Left renal cortex interstitium (tissue), 4 donors: ENCODE measurements around the gene DTX3. TPM values are rescaled to one million over a fixed set of nuclear protein-coding genes. Genes with fewer than 3 reads are reported as not detected.
"Not testable (repeated sequence)": the region's sequence is repeated elsewhere in the genome, so short reads cannot be mapped to it uniquely, and the experiment has no call there.

Source experiments
- DNase-seq, 4 donors: peaks; one replicate each; pipeline ENCODE4 v3.0.0-alpha.2; 2013; ENCODE audit warnings: low read depth in 4 of 4, low spot score in 2 of 4, missing footprints in 1 of 4
- polyA plus RNA-seq, 4 donors: library from polyadenylated mRNA; unstranded; fragments of 120-200 nt; gene quantifications; one replicate each; pipeline ENCODE4 v1.2.1, GENCODE V29; 2013; ENCODE audit not compliant: insufficient read length in 4 of 4

The DTX3 gene
- polyA plus RNA-seq, result 10 to 100 TPM; 47.7 to 75.1 (median 61.0) TPM

DNA sequence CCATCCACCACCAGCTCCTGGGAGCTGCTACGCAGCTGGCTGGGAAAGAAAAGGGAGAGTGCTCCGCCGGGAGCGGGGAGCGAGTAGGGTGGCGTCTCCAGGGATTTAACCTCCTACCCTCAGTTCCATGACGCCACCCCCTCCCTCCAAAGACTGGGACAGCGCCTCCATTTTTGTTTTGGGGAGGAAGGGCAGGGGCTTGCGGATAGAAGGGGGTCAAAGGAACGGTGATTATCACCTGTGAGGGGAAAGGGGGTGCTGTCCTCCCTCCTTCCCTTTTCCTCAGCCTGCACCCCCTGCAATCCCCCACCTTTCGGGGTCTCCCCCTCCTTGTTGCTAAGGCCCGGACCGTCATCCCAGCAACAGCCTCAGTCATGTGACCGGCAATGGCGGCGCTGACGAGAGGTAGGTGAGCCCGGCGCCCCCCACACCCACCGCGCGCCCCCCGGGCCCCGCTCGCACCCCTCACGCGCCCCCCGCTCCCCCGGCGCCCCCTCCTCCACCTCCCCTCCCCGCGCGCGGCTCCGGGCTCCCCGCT, at the start of gene DTX3:
Gene DTX3 (plus strand): TSS at position 371 of the 538 bp plus-strand sequence. CDS start 1,694 bp downstream, outside the sequence.
- DNase-seq, result no peak

DNA sequence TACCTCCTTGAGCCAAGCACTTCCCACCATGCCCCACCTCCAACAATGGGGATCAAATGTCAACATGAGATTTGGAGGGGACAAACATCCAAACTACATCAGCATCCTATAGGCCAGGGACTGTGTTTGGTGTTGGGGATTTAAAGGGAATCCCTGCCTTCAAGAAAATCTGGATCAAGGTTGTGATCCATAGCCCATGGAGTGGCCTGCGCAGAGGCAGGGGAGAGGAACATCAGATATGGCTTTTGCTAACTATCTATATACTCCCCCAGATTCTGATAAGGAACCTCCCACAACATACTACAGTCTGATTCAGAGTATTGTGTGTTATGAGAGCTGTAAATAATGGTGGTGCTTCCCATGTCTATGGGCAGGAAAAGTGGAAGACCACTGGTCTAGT, 49.7 kb upstream of the DTX3 start:
- DNase-seq, result no peak

DNA sequence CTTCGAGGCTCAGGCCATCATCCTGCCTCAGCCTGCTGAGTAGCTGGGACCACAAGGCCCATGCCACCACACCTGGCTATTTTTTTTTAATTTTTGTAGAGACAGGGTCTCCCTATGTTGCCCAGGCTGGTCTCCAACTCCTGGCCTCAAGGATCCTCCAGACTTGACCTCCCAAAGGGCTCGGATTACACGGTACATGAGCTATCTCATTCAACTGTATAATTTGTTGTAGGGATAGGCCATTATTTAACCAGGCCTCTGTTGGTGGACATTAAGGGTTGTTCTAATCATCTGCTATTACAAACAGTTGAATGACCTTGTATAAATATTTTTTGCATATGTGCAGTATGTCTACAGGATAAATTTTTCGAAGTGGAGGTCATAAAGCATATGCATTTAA, 45.8 kb upstream of the DTX3 start:
- no peak for DNase-seq

DNA sequence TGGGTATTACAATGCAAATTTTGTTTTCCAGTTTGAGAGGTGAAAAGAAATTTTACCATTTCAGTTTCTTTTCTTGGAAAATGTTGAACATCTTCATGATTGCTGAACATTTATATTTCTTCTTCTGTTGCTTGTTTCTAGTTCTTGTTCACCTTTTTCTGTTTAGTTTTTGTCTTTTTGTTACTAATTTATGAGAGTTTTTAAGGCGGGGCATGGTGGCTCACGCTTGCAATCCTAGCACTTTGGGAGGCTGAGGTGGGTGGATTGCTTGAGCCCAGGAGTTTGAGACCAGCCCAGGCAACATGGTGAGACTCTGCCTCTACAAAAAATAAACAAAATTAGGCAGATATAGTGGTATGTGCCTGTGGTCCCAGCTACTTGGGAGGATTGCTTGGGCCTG, 44.1 kb upstream of the DTX3 start:
- DNase-seq, result no peak

- not testable (repeated sequence) for DNase-seq
Observed at GRCh38 chr12:57561117-57561516, 43.5 kb upstream of the DTX3 start.

DNA sequence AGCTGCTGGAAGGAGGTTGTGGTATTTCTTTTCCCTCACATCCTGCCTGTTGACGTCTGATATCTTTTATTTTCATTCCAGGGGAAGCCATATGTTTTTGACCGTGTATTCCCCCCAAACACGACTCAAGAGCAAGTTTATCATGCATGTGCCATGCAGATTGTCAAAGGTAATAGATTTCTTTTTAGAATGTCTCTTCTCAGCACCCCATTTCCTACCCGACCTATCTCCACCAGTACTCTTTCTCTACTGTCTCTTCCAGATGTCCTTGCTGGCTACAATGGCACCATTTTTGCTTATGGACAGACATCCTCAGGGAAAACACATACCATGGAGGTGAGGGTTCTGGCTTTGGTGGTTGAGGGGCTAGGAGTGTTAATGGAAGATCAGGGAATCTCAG, 41.3 kb upstream of the DTX3 start:
- DNase-seq, result no peak

GRCh38 chr12:57564178-57564740, 40.4 kb upstream of the DTX3 start:
- no peak for DNase-seq

GRCh38 chr12:57568838-57569237, 35.8 kb upstream of the DTX3 start:
- no peak for DNase-seq

DNA sequence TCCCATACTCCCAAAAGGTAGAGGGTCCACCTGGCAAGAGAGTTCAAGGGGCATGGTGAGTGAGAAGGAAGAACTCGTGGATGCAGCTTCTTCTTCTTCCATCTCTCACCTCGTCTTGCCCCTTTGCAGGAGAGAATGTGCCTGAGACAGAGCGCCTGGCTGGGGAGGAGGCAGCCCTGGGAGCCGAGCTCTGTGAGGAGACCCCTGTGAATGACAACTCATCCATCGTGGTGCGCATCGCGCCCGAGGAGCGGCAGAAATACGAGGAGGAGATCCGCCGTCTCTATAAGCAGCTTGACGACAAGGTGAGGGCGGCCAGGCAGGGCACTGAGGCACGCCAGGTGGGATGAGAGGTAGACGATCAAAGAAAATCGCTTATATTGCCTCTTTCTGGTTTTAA, 34.8 kb upstream of the DTX3 start:
- DNase-seq, result no peak

GRCh38 chr12:57570438-57570837, 34.2 kb upstream of the DTX3 start:
- DNase-seq, result not testable (repeated sequence)

- DNase-seq, result no peak
Observed at GRCh38 chr12:57571926-57572762, 32.5 kb upstream of the DTX3 start.

GRCh38 chr12:57574795-57575194, 29.8 kb upstream of the DTX3 start:
- DNase-seq, result no peak

DNA sequence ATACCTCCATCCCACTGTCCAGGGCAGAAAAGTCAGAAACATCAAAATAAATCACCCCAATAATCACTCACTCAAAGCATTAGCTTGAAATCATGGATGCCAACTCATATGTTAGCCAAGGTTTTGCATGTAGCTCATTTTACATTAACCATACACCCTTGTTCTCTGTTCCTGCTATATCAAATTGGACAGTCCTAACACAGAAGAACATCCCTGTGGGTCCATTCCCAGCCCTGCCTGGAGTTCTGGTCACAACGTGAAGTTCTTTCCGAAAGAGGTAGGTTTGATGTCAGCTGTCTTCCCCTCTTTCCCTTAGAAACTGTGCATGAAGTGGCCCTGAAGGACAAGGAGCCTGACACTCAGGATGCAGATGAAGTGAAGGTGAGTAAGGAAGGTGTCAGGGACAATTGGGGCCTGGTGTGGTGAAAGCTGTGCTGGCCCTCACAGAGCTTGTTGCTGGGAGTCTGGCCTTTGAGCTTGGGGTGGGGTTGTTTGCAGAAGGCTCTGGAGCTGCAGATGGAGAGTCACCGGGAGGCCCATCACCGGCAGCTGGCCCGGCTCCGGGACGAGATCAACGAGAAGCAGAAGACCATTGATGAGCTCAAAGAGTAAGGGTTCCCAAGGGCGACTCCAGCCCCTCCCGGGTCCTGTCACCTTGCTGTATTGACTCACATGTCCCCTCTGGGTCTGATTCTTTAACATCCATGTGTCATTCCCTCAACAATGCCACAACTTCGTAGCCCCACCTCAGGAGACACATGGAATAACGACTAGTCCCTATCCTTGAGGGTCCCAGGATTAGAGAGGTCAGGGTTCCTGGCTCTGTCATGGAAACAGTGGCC, 28.6 kb upstream of the DTX3 start:
- no peak for DNase-seq

DNA sequence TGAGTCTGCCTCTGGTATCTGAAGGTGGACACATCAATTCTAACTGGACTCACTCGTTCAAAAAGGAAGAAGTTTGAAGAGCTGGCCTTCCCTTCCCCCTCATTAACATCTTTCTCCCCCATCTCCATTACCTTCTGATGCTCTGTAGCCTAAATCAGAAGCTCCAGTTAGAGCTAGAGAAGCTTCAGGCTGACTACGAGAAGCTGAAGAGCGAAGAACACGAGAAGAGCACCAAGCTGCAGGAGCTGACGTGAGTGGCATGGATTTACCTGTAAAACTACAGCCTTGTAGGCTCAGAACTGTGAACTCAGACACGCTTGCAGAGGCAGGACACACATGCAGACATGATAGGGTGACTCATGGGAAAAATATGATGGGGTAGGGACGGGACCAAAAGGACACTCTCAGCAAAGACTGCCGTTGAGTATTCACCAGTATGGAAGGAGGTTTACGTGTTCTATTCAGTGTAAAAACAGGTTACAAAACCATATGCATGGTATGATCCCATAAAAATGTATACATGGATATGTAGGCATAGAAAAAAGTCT, 27.9 kb upstream of the DTX3 start:
- no peak for DNase-seq

- DNase-seq, result no peak
Observed at GRCh38 chr12:57577981-57578758, 26.5 kb upstream of the DTX3 start.

GRCh38 chr12:57579011-57579410, 25.6 kb upstream of the DTX3 start:
- DNase-seq, result no peak

DNA sequence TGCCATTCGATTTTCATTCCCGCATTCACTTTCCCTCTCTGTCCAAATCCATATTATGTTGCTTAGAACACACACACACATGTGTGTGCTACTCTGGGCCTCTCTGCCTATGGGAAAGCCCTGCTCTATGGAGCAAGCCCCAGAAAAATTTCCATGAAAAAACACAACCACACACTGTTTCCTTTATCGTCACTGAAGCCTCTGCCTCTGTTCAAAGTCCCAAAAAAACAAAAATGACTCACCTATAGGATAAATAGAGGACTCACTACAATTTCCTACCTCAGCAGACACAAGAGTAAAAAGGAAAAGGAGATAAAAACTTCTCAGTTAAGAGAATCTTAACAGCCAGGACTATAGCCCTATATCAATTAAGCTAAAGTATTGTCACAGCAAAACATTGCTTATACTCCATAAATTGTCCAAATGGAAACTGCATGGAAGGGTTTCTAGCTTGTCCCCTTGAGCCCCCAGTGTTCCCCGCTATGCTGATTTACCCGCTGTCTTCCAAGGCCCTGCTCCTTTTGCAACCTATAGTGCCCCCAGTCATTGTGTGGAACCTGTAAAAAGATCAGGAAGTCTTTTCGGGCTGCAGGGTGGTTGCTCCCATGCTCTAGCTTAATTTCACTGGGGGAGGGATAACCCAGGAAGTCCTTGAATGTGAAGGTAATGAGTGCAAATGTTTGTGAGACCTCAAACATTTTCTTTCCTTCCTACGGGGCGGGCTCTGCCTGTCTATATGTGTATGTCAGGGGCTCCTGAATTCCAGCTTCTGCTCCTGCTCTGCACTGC, 24.8 kb upstream of the DTX3 start:
- no peak for DNase-seq

DNA sequence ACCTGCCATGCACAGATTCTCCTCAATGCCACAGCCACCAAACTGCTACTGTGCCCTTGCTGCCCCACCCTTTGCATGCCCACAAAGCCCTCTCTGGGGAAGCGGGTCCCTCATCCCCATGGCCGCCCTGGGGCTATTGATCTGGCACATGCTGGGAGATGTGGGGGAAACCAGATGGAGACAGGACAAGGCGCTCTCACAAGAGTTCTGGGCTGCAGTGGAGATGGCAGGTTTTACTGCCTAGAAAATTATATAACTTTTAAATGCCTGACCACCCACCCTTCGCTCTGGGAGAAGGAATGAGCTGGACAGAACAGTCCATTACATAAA, 24.2 kb upstream of the DTX3 start:
- DNase-seq, result no peak

- DNase-seq, result no peak
Observed at GRCh38 chr12:57581802-57582201, 22.8 kb upstream of the DTX3 start.
